ENCODE measurements around the gene GRK5. TPM values are rescaled to one million over a fixed set of nuclear protein-coding genes. Genes with fewer than 3 reads are reported as not detected.
A peak's percentile ranks its signal among the peaks of the same experiment; 100 is the strongest.

The GRK5 gene
- total RNA-seq, 1 experiment from 2014 or later, result 2.9 TPM

GRCh38 chr10:119377958-119378736 is 170.8 kb downstream of the GRK5 start:
- DNase-seq (ENCODE audit: low read depth), result no peak

- no peak for DNase-seq (ENCODE audit: low read depth)
Observed at GRCh38 chr10:119378737-119379067, 171.3 kb downstream of the GRK5 start.

GRCh38 chr10:119379466-119380071 is 172.2 kb downstream of the GRK5 start:
- no peak for DNase-seq (ENCODE audit: low read depth)

GRCh38 chr10:119383174-119383856 is 175.9 kb downstream of the GRK5 start:
- DNase-seq (ENCODE audit: low read depth), result peak; percentile 60

- DNase-seq (ENCODE audit: low read depth), result no peak
Observed at GRCh38 chr10:119384127-119384526, 176.8 kb downstream of the GRK5 start.

GRCh38 chr10:119386666-119387065 is 179.3 kb downstream of the GRK5 start:
- no peak for DNase-seq (ENCODE audit: low read depth)

GRCh38 chr10:119388849-119389345 is 181.5 kb downstream of the GRK5 start:
- DNase-seq (ENCODE audit: low read depth), result no peak

- no peak for DNase-seq (ENCODE audit: low read depth)
Observed at GRCh38 chr10:119391440-119392251, 184.3 kb downstream of the GRK5 start.

- no peak for DNase-seq (ENCODE audit: low read depth)
Observed at GRCh38 chr10:119393019-119393418, 185.6 kb downstream of the GRK5 start.

GRCh38 chr10:119393421-119393820 is 186.1 kb downstream of the GRK5 start:
- DNase-seq (ENCODE audit: low read depth), result no peak

- no peak for DNase-seq (ENCODE audit: low read depth)
Observed at GRCh38 chr10:119393845-119394244, 186.5 kb downstream of the GRK5 start.

GRCh38 chr10:119394657-119395279 is 187.4 kb downstream of the GRK5 start:
- DNase-seq (ENCODE audit: low read depth), result no peak

- DNase-seq (ENCODE audit: low read depth), result peak; percentile 79
Observed at GRCh38 chr10:119395280-119396007, 188.1 kb downstream of the GRK5 start.

- DNase-seq (ENCODE audit: low read depth), result no peak
Observed at GRCh38 chr10:119396008-119396708, 188.8 kb downstream of the GRK5 start.

- no peak for DNase-seq (ENCODE audit: low read depth)
Observed at GRCh38 chr10:119396709-119397071, 189.3 kb downstream of the GRK5 start.

- DNase-seq (ENCODE audit: low read depth), result no peak
Observed at GRCh38 chr10:119397416-119397815, 190.0 kb downstream of the GRK5 start.

- DNase-seq (ENCODE audit: low read depth), result no peak
Observed at GRCh38 chr10:119398996-119399395, 191.6 kb downstream of the GRK5 start.

- no peak for DNase-seq (ENCODE audit: low read depth)
Observed at GRCh38 chr10:119399466-119399865, 192.1 kb downstream of the GRK5 start.

GRCh38 chr10:119401671-119402395 is 194.5 kb downstream of the GRK5 start:
- peak; percentile 99 for DNase-seq (ENCODE audit: low read depth)

GRCh38 chr10:119403921-119404320 is 196.6 kb downstream of the GRK5 start:
- DNase-seq (ENCODE audit: low read depth), result no peak

Data from RPMI7951 (cell line).